Dermis blood vessel endothelial cell (primary cell): ENCODE data around the gene IGSF23. TPM values are rescaled to one million over a fixed set of nuclear protein-coding genes. Genes with fewer than 3 reads are reported as not detected.
A peak's percentile ranks its signal among the peaks of the same experiment; 100 is the strongest.
"Not testable (repeated sequence)": the region's sequence is repeated elsewhere in the genome, so short reads cannot be mapped to it uniquely, and the experiment has no call there.

ENCODE experiments used
- DNase-seq: peaks from one replicate; pipeline ENCODE4 v3.0.0; 2010
- total RNA-seq: library from RNA; depleted of rRNA; stranded (reverse); fragments of >200 nt; gene quantifications from 2 replicates; pipeline ENCODE4 v1.2.3, GENCODE V29; 2014

Gene IGSF23
- total RNA-seq, 1 donor from 2014 or later: not detected

DNA sequence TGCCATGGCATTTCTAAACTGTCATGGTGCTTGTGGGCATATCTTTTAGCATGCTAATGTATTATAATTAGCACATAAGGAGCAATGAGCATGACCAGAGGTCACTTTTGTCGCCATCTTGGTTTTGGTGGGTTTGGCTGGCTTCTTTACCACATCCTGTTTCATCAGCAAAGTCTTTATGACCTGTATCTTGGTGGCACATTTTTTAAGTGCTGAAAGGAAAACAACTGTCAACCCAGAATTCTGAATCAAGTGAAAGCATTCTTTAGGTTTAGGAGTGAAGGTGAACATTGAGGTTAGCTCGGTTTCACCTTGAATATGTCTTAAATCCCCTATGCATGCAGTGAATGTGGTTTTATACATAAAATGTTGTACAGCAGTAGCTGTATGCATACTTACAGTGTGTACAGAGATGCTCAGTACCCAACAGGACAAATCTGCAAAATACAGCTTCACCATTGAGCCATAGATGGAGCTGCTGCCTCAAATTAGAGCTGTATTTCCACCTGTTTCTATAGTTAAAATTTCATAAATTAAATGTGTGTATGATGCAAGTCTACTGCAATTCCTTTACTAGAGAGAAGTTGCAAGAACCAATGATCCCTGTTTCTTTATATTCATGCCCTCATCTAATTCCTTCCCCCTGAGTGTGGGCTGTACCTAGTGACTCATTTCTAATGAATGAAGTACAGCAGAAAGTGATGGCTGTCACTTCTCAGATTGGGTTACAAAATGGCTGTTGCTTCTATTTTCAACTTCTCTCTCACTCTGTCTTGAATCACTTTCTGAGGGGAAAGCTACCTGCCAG is 25.2 kb upstream of the IGSF23 start:
- peak; percentile 73 for DNase-seq

- DNase-seq: no peak
Measured at GRCh38 chr19:44588771-44589112, 24.6 kb upstream of the IGSF23 start.

GRCh38 chr19:44590245-44591059 is 22.9 kb upstream of the IGSF23 start:
- no peak for DNase-seq

- DNase-seq: not testable (repeated sequence)
Measured at GRCh38 chr19:44591340-44591993, 21.9 kb upstream of the IGSF23 start.

- peak; percentile 52 for DNase-seq
Measured at GRCh38 chr19:44592451-44592890, 20.9 kb upstream of the IGSF23 start.

GRCh38 chr19:44593294-44593693 is 20.1 kb upstream of the IGSF23 start:
- DNase-seq: no peak

- DNase-seq: not testable (repeated sequence)
Measured at GRCh38 chr19:44593866-44594266, 19.5 kb upstream of the IGSF23 start.

- no peak for DNase-seq
Measured at GRCh38 chr19:44596428-44597130, 16.8 kb upstream of the IGSF23 start.

DNA sequence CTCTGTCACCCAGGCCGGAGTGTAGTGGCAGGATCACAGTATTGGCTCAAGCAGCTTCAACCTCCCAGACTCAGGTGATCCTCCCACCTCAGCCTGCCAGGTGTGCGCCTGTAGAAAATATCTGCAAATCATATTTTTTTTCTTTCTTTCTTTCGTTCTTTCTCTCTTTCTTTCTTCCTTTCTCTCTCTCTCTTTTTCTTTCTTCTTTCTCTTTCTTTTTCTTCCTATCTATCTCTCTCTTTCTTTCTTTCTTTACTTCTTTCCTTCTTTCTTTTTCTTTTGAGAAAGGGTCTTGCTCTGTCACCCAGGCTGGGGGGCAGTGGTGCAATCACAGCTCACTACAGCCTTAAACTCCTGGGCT is 16.3 kb upstream of the IGSF23 start:
- no peak for DNase-seq

- no peak for DNase-seq
Measured at GRCh38 chr19:44598355-44598754, 15.0 kb upstream of the IGSF23 start.

DNA sequence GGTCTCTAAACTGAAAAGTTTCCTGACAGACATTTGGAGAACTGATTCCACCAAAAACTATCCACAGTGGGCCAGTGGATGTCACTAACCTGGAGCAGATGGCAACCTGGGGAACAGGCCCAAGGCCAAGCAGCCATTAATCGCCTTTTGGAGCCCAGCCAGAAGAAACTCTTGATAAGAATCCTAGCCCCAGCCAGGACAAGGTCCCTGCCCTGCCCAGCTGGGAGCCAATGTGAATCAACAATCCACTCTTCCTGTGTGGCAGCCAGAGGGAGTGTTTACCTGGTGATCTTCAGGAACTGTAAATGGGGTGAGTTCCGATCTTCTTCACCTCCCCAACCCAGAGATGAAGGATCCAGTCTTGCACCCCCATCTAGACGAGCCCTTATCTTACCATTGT is 14.5 kb upstream of the IGSF23 start:
- DNase-seq: no peak

DNA sequence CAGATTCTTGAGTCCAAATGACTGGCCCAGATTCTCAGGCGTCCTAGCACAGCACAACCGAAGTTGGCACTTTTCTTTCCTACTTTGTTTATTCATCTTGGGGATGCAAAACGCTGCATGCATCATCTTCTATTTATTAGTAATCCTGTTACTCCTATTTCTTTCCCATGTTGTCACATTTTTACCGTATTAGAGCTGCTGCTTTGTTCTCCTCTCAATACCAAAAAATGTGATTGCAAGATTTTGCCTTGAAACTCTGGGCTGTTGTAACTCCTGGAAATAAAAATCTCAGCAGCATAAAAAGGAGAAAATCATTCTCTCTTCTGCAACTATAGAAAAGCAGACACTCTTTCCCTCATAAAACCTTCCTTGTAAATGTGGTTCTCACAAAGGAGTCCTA is 12.9 kb upstream of the IGSF23 start:
- no peak for DNase-seq

GRCh38 chr19:44602081-44602480 is 11.3 kb upstream of the IGSF23 start:
- DNase-seq: no peak

DNA sequence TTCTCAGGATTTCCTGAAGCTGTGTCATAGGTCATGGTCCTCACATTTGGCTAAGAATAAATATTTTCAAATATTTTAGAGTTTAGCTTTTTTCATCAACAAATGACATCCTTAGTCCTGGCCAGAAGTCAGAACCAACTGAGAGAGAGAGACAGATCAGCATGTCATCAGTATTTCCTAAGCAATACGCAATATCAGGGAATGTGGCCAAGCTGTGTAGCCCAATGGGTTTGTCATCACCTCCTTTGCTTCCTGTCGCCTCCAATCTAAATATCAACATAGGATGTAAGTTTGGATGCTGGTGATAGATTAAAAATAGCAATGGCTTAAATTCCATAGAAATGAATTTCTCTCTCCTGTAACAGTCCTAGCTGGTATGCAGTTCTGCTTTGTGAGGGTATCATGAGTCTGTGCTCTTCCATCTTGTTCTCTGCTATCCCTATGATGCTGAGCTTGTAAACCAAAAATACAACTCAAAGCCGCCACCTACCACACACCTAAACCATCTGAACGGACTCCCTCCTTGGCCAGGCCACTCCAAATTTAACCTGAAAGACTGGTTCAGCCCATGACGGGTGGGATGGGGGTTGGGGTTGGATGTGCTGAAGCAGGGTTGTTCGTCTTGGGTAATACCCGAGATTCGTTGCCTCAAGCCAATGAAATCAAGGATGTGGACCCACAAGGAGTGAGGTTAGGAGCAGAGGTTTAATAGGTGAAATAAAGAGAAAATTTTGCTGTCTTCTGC is 10.0 kb upstream of the IGSF23 start:
- peak; percentile 97 for DNase-seq

GRCh38 chr19:44604241-44604640 is 9.1 kb upstream of the IGSF23 start:
- DNase-seq: no peak

DNA sequence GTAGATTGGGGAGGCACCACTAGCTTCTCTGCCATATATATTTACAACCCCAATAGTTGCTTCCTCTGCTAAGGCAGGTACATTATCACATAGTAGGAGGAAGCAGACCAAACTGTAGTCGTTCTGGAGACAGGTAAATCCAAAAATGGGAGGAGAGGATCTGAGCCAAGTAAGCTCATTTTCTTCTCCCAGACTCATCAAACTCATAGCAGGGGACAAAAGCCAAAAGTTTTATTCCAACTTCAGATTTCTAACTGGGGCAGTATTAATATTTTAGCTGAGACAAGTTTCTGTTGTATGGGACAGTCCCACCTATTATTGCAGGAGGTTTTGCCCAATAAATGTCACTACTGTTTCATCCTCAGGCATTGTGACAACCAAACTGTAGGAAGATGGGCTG is 7.8 kb upstream of the IGSF23 start:
- DNase-seq: no peak

- DNase-seq: peak; percentile 97
Measured at GRCh38 chr19:44607049-44607448, 6.3 kb upstream of the IGSF23 start.

DNA sequence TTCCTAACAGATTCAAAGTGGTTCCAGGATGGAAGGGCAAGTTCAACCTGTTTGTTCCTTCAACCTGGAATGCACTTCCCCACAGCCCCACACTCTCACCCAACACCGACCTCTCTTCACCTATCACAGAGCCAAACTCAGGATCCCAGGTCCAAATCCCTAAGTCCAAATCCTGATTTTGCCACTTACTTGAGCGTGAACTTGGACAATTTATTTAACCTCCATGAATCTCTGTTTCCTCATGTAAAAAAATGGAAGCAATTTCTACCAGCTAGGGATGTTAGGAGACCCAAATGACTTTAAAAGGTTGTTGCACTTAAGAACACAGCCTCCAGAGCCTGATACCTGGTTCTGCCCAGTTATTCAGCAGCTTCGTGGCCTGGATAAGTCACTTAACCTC is 5.4 kb upstream of the IGSF23 start:
- DNase-seq: peak; percentile 58

DNA sequence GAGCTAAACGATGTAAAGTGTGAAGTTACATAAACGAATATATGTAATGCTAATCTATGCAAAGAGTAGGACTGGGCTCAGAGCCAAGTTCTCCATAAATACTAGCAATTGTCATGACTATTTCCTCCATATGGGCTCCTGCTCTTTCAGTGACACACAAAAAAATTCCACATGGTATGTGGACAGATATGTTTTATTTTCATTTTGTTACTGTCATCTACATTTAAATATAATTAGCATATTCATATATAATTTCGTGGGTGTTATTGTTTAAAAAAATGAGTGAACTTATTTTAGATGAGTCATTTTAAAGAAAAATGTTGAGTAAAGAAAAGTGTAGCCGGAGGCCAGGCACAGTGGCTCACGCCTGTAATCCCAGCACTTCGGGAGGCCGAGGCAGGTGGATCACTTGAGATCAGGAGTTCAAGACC is 5.0 kb upstream of the IGSF23 start:
- DNase-seq: peak; percentile 80

GRCh38 chr19:44609219-44609618 is 4.1 kb upstream of the IGSF23 start:
- no peak for DNase-seq

- DNase-seq: not testable (repeated sequence)
Measured at GRCh38 chr19:44610497-44610896, 2.9 kb upstream of the IGSF23 start.

GRCh38 chr19:44611812-44612295 is 1.5 kb upstream of the IGSF23 start:
- DNase-seq: no peak
